OCI-LY1 (cell line): ENCODE data around the gene HPSE2.

Experiments used
- CTCF ChIP-seq: fragments of 200-600 bp; sonication (generic), shearing (Covaris generic); IDR thresholded peaks from 2 replicates; pipeline ENCODE4 v1.5.1; 2017; ENCODE audit warnings: mild to moderate bottlenecking, antibody characterized with exemption, low read length, moderate library complexity, mixed read lengths
- EZH2 ChIP-seq: fragments of 200-600 bp; sonication (generic), shearing (Covaris generic); IDR thresholded peaks from 2 replicates; pipeline ENCODE4 v1.8.0; 2017; ENCODE audit warnings: borderline replicate concordance, mixed run types, mild to moderate bottlenecking, antibody characterized with exemption, low read length, moderate library complexity, mixed read lengths

GRCh38 chr10:98435178-98435577 lies 800.5 kb downstream of the HPSE2 start:
- no peak for TF ChIP-seq CTCF
- TF ChIP-seq EZH2, result no peak
